HFF-Myc (cell line): ENCODE results near the gene ATP10A.

Experiments used
- DNase-seq: peaks from one replicate; pipeline ENCODE4 v3.0.0-alpha.2; 2011; ENCODE audit warnings: low read depth; ENCODE audit errors: extremely low read depth
- H3K4me3 ChIP-seq: replicated peaks from 2 replicates; pipeline ENCODE4 v1.5.1; 2011; ENCODE audit warnings: low read depth, mild to moderate bottlenecking, control low read depth, low read length
- TF ChIP-seq, protein P1 (sequence below): IDR thresholded peaks from 2 replicates; pipeline ENCODE4 v1.5.1; 2012; ENCODE audit warnings: mild to moderate bottlenecking, low read depth, low read length, control low read depth; ENCODE audit errors: missing control alignments

The ATP10A gene

DNA sequence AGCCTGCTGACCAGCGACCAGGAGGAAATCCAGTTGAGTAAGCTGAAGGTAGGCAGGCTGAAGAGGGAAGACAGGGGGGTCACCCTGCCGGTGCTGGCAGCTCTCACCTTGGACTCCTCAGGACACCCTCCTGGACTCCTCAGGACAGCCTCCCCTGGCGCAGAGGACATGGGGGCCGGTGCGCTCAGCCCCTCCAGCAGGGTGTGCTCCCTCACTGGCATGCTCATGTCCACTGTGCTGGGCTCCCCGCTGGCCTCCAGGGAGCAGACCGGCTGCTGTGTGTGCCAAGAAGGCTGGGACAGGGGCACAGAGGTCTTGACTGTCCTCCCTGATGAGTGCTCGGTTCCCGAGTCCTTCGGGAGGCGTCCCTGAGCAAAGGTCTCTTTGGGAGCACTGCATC lies 183.6 kb downstream of the ATP10A start:
- H3K4me3 ChIP-seq = no peak overlapping the region
- TF ChIP-seq, protein P1, sequence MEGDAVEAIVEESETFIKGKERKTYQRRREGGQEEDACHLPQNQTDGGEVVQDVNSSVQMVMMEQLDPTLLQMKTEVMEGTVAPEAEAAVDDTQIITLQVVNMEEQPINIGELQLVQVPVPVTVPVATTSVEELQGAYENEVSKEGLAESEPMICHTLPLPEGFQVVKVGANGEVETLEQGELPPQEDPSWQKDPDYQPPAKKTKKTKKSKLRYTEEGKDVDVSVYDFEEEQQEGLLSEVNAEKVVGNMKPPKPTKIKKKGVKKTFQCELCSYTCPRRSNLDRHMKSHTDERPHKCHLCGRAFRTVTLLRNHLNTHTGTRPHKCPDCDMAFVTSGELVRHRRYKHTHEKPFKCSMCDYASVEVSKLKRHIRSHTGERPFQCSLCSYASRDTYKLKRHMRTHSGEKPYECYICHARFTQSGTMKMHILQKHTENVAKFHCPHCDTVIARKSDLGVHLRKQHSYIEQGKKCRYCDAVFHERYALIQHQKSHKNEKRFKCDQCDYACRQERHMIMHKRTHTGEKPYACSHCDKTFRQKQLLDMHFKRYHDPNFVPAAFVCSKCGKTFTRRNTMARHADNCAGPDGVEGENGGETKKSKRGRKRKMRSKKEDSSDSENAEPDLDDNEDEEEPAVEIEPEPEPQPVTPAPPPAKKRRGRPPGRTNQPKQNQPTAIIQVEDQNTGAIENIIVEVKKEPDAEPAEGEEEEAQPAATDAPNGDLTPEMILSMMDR = no peak
- no peak for DNase-seq

DNA sequence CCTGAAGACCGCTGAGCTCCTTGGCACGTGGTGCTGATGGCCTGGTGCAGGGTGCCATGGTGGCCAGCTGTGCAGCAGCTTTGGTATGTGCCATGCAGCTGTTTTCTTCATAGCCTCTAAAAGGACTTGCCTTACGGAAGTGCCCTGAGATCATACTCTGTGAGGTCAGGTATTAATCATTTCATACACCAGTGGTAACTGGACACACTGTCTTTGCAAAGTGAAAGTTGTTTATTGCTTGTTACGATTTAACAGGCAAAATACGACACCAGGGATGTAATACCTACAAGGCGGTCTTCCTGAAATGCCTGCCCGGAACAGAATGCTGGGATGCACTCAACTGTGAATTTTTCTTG lies 184.6 kb downstream of the ATP10A start:
- H3K4me3 ChIP-seq = no peak overlapping the region
- no peak for DNase-seq
- TF ChIP-seq, protein P1 = no peak

DNA sequence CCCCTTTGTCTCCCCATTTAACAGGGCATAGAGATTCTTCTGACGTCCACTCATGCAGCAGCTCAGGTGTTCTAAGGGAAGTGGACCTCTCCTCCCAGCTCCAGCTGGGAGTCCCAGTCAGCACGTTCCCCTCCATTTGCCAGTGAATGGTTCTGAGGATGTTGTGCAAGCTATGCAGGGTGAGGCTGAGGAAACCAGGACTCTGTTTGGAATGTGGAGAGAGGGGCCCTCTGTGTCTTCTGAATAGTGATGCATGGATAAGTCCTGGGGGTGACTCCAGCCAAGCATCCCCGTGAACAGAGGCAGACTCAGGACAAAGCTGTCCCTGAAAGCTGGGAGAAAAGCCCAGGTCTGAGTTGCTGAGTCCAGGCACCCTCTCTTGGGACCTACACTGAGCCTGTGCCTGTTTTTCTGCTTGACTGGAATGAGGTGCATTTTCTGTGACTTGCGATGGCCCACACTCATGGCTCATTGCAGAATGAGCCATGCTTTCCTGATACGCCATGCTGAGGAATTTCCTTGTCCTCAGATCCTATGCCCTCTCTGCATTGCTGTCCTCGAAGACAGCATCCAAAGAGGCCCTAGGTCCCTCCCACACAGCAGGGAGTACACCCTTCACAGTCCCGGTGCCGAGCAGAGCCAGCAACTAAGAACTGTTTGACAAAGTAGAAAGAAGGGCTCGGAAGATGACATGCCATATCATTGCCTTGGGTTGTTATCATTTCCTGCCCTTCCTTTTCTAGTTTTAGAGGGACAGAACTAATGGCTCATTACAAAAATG lies 185.2 kb downstream of the ATP10A start:
- no peak for DNase-seq

DNA sequence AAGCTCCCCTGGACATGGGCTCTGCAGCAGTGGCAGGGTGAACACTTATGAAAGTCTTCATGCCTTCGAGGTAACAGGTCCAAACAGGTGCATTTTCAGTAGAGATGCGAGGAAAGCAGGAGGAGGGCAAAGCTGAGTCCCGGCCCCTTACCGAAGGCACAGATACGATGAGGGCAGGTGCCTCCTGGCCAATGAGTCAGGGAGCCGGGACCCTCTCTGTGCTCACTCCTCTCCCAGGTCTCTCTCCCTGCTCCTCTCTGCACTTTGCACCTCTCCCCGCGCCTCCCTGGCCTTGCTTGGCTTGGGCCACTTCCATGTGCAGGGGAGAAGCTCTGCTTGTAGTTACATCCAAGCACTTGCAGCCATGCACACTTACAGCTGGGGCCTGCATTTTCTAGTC lies 187.1 kb downstream of the ATP10A start:
- H3K4me3 ChIP-seq = no peak overlapping the region
- DNase-seq = no peak
- TF ChIP-seq, protein P1 = no peak

More for the DNA sequence above, 185.2 kb downstream of the ATP10A start:
- TF ChIP-seq, protein P1 = no peak
- H3K4me3 ChIP-seq = no peak overlapping the region

DNA sequence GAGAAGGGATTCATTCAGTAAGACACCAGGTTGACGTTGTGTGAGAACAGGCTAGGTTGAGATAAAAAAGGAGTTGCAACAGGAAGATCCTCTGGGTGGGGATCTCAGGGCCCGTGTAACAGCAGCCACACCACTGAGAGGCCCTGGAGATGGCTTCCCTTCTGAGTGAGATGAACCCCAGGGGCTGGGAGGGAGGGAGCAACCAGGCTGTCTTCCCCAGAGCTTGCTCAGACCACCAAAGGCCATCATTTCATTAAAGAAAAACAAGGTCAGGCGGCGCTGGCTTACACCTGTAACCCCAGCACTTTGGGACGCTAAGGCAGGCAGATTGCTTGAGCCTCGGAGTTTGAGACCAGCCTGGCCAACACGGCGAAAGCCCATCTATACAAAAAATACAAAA lies 187.7 kb downstream of the ATP10A start:
- no peak overlapping the region for H3K4me3 ChIP-seq
- TF ChIP-seq, protein P1 = no peak

DNA sequence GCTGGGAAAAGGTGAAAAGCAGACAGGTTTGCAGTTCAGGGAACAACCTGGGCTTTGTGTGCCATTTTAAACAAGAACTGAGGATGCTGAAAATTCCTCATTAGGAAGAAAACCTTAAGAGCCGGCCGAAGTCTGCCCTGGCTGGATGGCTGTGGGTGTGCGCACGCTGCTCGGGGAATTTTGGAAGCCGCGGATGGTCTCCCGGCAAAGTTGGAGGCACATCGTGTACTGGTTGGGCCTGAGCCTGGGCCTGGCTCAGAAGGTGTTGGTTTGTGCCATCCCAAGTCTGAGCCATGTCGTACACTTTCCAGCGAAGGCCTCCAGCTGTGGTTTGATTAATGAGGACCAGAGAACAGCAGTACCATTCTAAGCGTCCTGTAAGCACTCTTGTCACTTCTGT lies 188.2 kb downstream of the ATP10A start:
- TF ChIP-seq, protein P1 = no peak
- no peak for DNase-seq
- H3K4me3 ChIP-seq = no peak overlapping the region

More for the DNA sequence above, 187.7 kb downstream of the ATP10A start:
- DNase-seq = no peak

DNA sequence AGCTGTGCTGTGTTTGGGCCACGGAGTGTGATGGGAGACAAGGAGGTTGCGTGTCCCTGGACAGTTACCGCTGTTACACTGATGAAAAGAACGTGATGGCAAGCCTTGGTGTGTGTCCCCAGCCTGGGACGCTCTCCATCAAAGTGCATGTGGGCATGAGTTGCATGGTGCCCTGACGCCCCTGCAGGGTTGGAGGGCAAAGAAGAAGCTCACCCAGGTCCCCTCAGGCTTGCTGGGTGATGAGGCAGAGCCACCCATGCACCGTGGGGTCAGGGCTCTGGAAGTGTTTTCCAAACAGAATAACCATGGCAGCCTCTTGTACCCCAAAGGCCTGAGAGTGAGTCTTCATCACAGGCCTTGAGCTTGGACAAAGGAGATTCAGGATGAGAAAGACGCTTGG lies 189.2 kb downstream of the ATP10A start:
- TF ChIP-seq, protein P1 = no peak
- no peak overlapping the region for H3K4me3 ChIP-seq
- DNase-seq = no peak
